ENCODE results near the gene CCDC33.

The CCDC33 gene

DNA sequence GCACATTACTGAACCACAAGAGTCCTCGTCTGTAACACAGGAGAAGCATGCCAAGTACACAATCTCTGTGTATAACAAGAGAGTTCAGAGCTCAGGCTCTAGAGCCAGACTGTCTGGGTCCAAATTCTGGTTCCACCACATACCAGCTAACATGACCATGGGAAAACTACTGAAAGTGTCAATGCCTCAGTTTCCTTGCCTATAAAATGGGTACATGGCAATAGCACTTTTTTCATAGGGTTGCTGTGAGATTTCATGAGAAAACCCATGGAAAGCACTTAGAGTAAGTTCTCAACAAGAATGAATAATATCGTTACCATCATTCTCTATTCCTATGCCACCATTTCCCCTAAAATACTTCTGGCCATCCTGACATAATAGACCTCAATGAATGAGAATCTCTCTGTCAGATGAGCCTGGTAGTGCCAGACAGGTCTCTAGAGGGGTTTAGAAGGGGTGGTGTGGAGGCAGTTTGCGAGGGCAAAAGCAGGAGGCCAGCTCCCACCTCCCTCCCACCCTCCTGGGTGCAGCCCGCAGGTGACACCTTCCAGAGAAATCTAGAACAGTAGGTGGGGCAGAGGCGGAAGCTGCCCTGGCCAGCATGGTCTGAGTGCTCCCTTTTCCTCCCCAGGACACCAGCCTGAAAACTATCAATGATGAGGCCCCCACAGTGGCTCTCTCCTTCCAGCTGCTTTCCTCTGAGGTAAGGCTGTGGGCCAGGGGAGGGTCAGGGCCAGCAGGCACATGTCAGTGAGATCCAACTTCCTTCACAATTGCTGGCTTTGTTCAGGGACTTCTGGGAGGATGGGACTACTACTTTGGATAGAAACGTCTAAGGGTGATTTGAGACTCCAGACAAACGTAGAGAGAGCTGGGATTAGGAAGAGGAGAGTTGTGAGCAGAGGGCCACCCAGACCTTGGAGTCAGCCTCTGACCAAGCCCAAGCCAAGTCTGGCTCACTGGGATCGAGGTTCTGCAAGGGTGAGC, 45.3 kb downstream of the CCDC33 start:
- no peak for DNase-seq (ENCODE audit: low spot score)

DNA sequence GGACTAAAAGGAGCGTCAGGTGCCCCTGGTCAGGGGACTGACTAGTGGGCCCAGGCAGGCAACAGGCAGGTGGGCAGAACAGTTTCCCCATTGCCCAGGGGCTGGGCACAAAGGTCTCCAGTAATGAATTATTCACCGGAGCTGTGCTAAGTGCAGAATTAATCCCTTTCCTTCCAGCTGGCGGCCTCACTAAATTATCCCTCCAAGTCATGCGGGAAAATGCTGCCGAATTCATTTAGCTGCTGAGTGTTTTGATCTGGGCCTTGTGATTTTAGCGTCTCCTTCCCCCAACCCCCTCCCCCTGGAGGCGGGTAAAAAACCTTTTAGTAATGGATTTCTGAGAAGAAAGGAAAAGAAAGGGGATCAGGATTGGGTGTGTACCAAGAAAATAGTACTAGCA, 47.2 kb downstream of the CCDC33 start:
- DNase-seq (ENCODE audit: low spot score), result no peak

DNA sequence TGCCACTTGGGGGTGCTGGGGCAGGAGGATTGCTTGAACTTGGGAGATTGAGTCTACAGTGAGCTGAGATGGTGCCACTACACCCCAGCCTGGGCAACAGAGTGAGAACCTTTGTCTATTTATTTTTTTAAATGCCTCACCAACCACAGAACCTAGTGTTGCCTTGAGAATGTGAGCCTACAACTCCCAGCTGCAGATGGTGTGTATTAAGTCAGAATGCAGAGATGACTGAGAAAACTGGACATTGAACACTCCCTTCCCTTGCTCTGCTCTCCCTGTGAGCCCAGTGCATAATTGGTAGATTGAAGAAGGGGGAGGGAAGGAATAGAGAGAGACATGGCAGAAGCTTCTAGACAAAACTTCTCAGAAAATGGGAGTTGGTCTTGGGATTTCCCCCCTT, 53.5 kb downstream of the CCDC33 start:
- no peak for DNase-seq (ENCODE audit: low spot score)

DNA sequence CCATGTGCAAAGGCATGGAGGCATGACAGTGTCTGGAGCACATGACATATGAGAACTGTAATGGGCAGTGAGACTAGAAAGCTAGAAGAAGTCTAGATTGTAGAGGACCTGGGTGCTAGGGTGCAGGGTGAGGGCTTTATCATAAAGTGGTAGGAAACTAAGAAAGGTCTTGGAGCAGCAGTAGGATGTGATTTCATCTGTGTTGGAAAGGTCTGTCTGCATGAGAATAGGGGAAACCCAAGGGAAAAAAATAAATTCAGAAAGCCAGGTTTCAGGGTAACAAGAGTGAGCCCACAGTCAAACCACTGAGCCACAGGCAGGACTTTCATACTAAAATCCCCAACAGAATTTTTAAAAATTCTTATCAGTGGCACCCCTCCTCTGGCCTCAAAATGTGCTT, 54.5 kb downstream of the CCDC33 start:
- no peak for DNase-seq (ENCODE audit: low spot score)

DNA sequence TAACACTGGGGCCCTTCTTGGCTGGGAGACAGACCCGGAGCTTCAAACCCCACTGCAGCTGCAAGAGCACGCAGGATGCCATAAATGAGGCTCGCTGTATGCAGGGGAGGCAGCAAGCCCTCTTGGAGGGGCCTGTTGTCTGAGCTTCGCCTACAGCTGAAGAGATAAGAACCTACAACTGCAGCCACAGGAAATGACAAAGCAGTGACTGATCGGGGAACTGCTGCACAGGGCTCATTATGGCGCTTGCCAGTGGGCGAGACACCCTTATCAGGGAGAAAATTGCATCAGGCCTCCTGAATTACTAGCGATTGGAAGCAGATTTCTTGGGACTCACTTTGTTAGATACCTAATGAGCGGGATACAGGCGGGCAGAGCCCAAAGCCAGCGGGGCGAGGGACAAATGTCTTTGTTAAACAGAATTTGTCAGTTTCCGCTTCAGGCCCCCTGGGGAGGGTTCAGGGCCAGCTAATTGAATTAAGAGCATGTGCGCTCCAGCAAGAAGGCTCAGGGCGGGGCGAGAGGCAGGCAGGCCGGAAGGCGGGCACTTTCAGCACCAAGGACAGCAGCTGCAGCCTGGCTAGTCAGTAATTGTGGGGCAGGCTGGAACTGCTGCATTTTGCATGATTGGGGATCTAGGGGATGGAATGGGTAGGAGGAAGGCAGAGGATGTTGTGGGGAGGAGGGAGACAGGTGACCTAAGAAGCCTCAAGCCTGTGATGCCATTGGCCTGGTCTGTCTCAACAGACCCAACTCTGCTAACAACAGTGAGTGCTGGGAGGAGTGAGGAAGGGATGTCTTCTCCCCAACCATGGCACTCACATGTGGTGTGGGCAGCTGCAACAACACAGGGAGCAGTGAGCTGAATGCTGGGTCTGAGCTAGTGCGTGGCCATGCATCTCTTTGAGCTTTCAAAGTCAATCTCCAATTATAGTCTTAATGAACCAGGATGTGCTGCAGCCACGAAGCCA, 55.3 kb downstream of the CCDC33 start:
- peak; percentile 71 for DNase-seq (ENCODE audit: low spot score)

DNA sequence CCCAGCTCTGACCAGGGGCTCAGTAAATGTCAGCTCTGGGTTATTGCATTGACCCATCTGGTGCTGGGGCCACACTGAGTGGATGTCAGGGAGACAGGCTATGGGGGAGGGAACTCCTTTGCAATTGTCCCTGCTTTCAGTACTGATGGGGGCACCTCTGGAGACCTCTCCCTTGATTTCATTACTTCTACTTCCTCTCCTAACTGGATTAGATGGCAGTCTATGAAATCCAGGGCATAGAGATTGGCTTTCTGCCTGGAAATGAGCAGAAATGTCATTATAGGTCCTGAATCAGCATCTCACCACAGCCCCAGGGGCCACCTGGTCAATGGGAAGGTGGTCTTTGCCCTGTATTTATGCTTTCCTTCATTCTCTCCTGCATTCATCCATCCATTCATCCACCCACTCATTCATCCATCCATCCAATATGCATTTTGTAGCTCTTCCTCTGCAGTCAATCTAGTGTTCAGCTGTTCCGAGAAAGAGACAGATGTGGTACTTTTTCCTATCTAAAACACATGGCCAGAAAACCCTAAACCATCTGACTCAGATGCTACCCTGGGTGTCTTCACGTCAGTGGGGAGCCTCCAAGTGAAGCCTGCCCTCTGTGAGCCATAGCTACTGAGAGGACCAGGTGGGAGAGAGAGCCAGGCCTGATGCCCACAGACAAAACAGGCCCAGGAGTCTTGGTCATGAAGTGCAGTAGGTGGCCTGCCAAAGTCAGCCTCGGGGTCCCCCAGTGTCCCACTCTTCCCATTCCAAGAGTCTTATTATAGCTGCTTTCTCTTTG, 57.1 kb downstream of the CCDC33 start:
- DNase-seq (ENCODE audit: low spot score), result no peak

DNA sequence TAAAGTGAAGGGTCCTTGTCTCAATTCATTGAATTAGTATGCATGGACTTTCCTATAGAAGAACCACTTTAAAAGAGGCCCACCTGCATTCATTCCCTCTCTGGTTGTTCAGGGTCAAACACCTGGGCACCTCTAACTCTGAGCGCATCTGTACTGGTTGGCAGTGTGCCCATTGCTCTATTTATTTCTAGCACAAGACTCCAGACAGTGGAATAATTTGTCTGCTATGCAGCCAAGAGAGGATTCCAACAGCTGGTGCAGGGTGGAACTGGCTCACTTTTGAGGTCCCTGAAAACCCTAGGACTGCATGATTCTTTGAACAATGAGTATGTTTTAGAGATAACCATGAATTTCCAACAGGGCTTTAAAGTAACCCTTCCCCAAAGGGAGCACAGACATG, 57.9 kb downstream of the CCDC33 start:
- DNase-seq (ENCODE audit: low spot score), result no peak

DNA sequence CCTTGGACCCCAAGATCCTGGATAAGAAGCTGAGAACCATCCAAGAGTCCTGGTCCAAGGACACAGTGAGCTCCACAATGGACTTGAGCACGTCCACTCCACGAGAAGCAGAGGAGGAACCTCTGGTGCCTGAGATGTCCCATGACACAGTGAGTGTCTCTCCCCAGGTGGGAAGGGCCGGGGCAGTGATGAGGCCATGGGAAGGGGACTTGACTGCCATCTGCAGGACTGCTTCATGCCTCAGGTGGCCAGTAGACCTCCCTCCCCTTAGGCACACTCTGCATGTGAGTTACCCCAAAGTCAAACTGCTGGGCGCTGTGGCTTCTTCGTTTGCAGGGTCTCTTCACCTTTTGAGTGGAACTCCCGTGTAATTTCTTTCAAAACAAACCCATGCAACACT, 59.7 kb downstream of the CCDC33 start:
- DNase-seq (ENCODE audit: low spot score), result no peak

DNA sequence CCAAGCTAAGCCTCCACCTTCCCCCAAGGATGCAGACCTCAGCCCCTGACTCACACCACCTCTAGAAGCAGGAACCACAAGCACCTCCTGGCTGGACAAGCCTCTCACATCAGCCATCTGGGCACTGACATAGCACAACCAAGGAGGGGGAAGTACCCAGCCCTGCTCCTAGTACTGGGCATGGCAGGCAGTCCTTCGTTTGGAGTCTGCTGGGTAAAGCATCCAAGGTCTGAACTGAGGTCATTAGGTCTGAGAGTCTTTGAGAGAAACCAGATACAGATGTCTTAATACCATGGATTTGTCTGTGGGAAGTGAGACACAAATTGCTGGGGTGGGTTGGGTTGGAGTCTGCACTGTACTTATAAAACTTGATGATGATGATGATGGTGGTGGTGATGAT, 61.8 kb downstream of the CCDC33 start:
- DNase-seq (ENCODE audit: low spot score), result no peak

DNA sequence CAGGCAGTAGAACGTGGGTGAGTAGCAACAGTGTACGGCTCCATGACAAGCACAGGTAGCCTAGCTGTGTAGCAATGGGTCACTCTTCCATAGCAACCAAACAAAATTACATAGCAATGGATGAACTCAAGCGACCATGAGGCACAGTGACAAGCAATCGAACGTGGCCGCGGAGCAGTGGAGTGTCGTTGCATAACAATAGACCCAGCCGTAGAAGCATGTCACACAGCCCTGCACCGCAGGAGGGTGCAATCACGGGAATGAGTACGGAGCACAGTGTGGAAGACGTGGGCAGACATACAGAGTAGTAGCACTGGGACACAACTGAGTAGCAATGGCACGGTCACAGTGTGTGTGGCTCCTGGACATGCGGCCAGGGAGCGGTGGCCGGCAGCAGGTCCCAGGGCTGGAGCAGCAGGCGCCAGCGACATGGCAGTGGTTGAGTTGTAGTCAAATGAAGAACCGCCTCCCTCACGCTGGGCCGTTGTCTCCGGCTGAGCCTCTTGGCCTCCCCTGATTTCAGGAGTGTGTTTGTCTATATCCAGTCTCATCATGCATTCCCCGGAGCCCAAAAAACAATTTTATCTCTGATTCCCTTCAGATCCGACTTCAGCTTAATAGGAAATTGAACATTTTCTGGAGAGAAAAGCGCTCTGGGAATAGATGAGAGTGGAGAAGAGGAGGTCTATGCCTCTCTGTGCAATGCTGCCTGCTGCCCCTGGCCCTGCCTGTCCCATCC, 64.1 kb downstream of the CCDC33 start:
- no peak for DNase-seq (ENCODE audit: low spot score)

DNA sequence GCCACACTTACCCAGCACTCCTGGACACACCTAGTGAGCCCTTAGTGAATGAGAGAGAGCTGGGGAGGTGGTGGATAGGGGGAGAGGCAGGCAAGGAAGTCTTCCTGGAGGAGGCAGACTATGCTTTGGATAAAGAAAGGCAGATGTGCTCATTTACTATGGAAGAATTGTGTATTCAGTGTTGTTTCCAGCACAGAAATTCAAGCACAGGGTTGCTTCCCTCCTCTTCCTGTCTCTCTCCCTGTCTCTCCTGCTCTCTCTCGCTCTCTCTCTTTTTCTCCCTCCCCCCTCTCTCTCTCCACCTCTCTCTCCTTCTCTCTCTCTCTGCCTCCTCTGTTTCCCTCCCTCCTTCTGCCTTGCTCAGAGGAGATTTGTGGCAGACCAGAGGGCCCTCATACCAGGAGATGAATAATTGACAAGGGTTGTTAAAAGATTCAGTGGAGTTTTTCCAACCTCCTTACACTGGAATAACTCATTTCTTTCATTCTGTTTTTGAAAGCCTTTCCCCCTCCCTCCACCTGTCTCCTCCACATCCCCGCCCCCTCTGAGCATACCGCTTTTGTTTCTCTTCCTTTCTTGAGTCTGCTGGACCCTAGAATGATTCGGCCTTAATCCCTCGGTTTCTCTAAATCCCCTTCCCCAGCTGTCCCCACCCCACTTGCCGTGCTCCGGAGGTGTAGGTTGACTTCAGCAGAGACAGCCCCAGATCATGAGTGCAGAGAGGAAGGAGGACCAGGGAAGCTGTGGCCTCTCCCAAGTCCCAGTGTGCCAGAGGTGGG, 65.6 kb downstream of the CCDC33 start:
- no peak for DNase-seq (ENCODE audit: low spot score)

DNA sequence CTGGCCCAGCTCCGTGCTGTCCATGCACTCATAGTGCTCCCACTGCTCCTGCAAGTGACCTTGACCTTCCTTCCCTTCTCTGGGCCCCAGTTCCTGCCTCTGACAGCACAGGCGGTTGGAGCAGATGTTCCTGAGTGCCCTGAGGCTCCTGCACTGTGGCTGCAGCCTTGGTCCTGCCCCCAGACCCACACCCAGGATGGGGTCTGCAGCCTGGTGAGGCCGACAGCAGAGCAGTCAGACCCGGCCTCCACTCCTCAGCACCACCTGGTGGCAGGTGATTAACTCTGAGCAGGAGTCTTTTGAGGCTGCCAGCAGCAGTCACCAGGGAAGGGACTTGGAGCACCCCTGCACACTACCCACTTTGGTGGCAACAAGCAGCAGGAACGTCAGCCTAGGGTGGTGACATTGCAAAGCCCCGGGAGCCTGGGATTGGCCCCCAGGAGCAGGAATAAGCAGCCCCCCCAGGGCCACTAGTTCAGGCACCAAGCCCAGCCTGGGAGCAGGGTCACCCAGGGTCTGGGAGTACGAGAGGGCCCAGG, 66.8 kb downstream of the CCDC33 start:
- peak; percentile 56 for DNase-seq (ENCODE audit: low spot score)

DNA sequence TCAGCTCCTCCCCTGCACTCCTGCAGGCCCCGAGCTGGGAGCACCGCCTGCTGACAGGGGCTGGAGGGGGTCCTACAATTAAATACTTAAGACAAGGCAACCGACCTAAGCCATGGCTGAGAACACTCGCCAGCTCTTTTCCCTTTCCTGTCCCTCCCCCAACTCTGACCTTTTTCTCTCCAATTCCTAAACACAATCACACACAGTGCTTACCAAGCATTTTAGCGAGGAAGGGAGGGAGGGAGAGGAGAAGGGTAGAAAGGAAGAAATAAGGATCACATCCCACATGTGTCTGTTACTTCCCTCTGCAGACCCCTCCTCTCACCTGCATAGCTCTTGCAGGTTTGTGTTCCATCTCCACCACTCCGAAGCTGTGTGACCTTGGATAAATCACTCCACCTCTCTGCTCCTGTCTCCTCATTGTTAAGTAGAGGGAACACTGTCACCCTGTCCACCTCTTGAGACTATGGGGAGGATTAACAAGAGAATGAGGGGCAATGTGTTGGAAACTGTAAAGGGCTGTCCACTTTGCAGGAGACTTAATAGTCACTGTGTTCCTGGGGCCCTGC, 67.7 kb downstream of the CCDC33 start:
- no peak for DNase-seq (ENCODE audit: low spot score)

DNA sequence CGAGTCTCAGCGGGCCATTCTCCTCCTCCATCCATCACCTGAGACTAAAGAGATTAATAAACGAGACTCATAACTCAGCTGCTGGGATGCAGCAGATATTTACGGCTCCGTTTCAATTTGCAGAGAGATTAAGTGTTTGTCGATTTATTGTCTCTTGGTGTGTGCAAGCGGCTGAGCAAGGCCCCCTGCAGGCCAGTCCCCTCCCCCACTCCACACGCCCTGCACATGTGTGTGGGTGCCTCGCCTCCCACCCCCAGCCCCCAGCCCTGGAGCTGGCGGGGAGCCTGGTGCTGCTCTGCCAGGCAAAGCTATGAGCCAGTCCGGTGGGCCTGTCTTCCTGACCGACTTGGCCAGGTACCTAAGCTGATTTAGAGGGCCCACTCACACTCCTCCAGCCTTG, 68.3 kb downstream of the CCDC33 start:
- no peak for DNase-seq (ENCODE audit: low spot score)

DNA sequence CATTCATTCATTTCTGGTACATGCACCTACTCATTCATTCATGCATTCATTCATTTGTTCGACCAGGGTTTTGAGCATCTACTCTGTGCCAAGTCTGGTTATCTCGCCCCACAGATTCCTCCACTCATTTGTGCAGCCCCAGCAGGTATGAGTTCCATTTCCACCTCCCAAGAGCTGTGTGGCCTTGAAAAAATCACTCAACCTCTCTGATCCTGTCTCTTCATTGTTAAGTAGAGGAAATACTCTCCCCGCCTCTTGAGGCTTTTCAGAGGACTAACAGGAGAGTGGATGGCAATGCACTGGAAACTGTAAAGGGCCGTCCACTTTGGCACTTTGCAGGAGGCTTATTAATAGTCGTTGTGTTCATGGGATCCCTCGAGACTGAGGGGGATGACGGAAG, 69.6 kb downstream of the CCDC33 start:
- no peak for DNase-seq (ENCODE audit: low spot score)

DNA sequence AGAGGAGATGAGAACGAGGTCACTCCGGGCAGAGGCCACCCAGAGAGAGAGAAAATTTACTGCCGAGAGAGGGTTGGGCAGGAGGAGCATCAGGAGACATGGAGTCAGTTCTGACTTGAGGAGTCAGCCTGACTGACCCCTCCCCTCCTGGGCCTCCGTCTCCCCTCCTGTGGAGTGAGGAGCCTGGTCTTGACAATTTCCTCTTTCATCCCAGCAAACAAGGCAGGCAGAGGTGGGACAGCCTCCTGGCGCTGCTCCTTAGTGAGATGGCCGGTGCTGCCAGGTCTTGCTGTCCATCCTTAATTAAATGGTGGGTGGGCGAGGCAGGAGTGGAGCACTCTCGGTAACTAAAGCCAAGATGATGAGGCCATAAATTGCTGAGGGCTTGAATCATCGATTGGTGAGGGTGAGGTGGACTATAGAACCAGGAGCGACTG, 70.7 kb downstream of the CCDC33 start:
- no peak for DNase-seq (ENCODE audit: low spot score)

DNA sequence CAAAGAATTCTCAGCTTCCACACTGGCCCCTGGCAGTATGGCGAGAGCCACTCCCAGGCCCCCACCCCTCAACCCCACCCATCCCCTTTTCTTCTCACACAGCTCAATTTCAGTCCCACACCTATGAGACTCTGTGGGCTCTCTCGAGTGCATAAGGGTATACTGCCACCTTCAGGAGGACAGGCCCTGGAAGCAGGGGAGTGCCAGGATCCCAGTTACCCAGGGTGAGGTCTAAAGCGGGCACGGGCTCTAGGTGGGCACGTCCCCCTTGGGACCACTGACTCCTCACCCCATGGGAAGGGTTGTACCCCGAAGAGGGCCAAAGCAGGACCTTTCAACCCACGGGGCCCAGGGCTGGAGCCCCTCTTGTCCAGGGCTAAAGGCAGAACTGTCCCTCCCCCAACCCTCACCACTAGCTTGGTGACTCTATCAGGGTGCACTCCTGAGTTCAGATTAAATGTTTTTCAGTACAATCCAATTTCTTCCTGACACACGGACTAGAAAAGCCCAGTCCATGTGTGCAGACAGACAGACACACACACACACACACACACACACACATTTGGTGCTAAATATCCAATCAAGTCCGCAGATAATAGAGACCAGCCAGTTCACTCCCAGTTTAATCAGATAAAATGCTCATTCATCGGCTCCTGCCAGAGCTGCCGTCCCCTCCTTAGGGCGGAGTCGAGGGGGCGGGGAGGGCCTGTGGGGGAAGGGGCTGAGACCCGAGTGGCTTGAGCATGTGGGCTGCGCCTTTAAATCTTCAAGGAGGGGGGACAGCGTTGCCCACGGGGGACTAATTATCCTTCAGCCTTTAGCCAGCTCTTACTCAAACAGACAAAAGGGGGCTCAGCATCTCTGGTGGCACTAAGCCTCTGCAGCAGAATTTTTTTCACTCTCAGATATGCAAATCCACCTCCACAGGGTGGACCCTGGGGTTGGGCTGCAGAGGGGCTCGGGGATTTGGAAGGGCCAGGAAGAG, 72.0 kb downstream of the CCDC33 start:
- DNase-seq (ENCODE audit: low spot score), result peak; percentile 74

DNA sequence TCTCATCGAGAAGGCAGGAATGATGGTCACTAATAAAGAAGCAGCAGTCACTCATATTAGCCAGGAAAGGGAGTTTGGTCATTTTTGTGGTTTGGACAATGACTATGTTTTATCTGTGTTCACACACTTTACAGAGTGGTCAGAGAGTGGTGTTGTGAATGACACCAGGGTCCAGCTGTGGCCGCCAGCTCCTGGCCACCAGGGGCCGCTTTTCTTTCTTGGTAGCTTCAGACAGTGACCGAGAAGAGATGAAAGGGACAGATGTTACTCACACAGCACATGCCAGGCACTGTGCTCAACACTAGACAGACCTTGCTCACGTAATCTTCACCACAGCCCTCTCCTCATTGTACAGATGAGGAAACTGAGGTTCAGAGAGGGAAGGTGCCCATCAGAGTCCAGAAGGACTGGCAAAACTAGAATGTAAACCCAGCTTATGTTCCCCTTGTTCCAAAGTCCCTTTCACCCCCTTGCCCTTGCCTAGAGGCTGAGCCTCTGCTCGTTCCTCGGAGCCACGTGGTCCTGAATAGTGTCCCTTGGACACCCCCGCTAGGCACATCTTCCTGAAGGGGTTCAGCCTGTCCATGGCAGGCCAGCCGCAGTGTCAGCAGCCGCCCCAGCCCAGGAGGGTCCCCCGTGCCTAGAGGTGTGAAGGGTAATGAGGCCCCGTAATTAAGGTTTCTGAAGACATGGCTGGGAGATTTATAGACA, 75.8 kb downstream of the CCDC33 start:
- DNase-seq (ENCODE audit: low spot score), result no peak

All from NAMALWA (cell line).